OCI-LY1 (cell line): ENCODE results near the gene HNRNPD.
A peak's percentile ranks its signal among the peaks of the same experiment; 100 is the strongest.

ENCODE experiments used
- H2AFZ ChIP-seq: fragments of 200-600 bp; sonication (generic), shearing (Covaris generic); 2 replicates; pipeline ENCODE4 v1.6.0; 2014; ENCODE audit warnings: antibody characterized with exemption, mild to moderate bottlenecking, low read length
- H3F3A ChIP-seq: fragments of 200-600 bp; sonication (generic), shearing (Covaris generic); 2 replicates; pipeline ENCODE4 v1.6.0; 2014; ENCODE audit warnings: mild to moderate bottlenecking, antibody characterized with exemption, low read length, moderate library complexity; ENCODE audit not compliant: insufficient read depth
- H3K27ac ChIP-seq: fragments of 200-600 bp; sonication (generic); 2 replicates; pipeline ENCODE4 v1.5.1; 2014; ENCODE audit warnings: low read length, mixed run types, mild to moderate bottlenecking, low read depth; ENCODE audit not compliant: poor library complexity, severe bottlenecking
- H3K27me3 ChIP-seq: fragments of 200-600 bp; sonication (generic); 2 replicates; pipeline ENCODE4 v1.6.0; 2014; ENCODE audit warnings: antibody characterized with exemption, mild to moderate bottlenecking, low read length, moderate library complexity; ENCODE audit not compliant: insufficient read depth
- H3K36me3 ChIP-seq: fragments of 200-600 bp; sonication (generic); 2 replicates; pipeline ENCODE4 v1.6.1; 2014; ENCODE audit warnings: mild to moderate bottlenecking, antibody characterized with exemption, low read length, moderate library complexity, mixed read lengths; ENCODE audit not compliant: insufficient read depth
- H3K4me1 ChIP-seq: fragments of 200-600 bp; sonication (generic); 2 replicates; pipeline ENCODE4 v1.5.1; 2014; ENCODE audit warnings: mild to moderate bottlenecking, low read length, moderate library complexity; ENCODE audit not compliant: insufficient read depth, severe bottlenecking
- H3K4me2 ChIP-seq: fragments of 200-600 bp; sonication (generic), shearing (Covaris generic); 2 replicates; pipeline ENCODE4 v1.6.1; 2014; ENCODE audit warnings: low read length
- H3K4me3 ChIP-seq: fragments of 200-600 bp; sonication (generic); 2 replicates; pipeline ENCODE4 v1.5.1; 2014; ENCODE audit warnings: low read length, low read depth, mild to moderate bottlenecking, mixed read lengths; ENCODE audit not compliant: poor library complexity, severe bottlenecking
- H3K79me2 ChIP-seq: fragments of 200-600 bp; shearing (Covaris generic); 2 replicates; pipeline ENCODE4 v1.6.1; 2016; ENCODE audit warnings: mixed run types, low read length, mixed read lengths; ENCODE audit not compliant: insufficient read depth
- H3K9ac ChIP-seq: fragments of 200-600 bp; sonication (generic), shearing (Covaris generic); 2 replicates; pipeline ENCODE4 v1.6.1; 2014; ENCODE audit warnings: mild to moderate bottlenecking, low read length, mixed read lengths
- H3K9me2 ChIP-seq: fragments of 200-600 bp; sonication (generic), shearing (Covaris generic); 2 replicates; pipeline ENCODE4 v1.6.1; 2014; ENCODE audit warnings: low read depth, mild to moderate bottlenecking, low read length, mixed read lengths
- H3K9me3 ChIP-seq: fragments of 200-600 bp; shearing (Covaris generic); 2 replicates; pipeline ENCODE4 v1.6.1; 2014; ENCODE audit warnings: low read length, mixed read lengths
- H4K20me1 ChIP-seq: fragments of 200-600 bp; sonication (generic), shearing (Covaris generic); 2 replicates; pipeline ENCODE4 v1.6.0; 2016; ENCODE audit warnings: mild to moderate bottlenecking, low read length; ENCODE audit not compliant: insufficient read depth
- EZH2 ChIP-seq: fragments of 200-600 bp; sonication (generic), shearing (Covaris generic); IDR thresholded peaks from 2 replicates; pipeline ENCODE4 v1.8.0; 2017; ENCODE audit warnings: borderline replicate concordance, mixed run types, mild to moderate bottlenecking, antibody characterized with exemption, low read length, moderate library complexity, mixed read lengths
- TF ChIP-seq, protein P1 (sequence below): fragments of 200-600 bp; sonication (generic), shearing (Covaris generic); IDR thresholded peaks from 2 replicates; pipeline ENCODE4 v1.5.1; 2017; ENCODE audit warnings: mild to moderate bottlenecking, antibody characterized with exemption, low read length, moderate library complexity, mixed read lengths

Gene HNRNPD

GRCh38 chr4:82373816-82374625, at the start of gene HNRNPD:
TSS of gene HNRNPD (minus strand) at chr4:82373991. CDS start at chr4:82373678, 313 bp downstream.
- Histone ChIP-seq H3K4me2 (peak within 1 kb of the TSS; percentile 93), H3K4me3 (peak within 1 kb of the TSS; percentile 99), H3K79me2 (peaks cover 52% of the 10 kb centered on the region), H3K27ac (peak within 1 kb of the TSS; percentile 84), H3K9me3 (no peaks in the 10 kb centered on the region), H3F3A (no peaks in the 10 kb centered on the region), H2AFZ (no peak within 1 kb of the TSS), H3K4me1 (peaks cover 40% of the 10 kb centered on the region), H3K9ac (peak within 1 kb of the TSS; percentile 99), H3K36me3 (peaks cover 53% of the 10 kb centered on the region), H3K9me2 (no peaks in the 10 kb centered on the region), H4K20me1 (peaks cover 11% of the 10 kb centered on the region; the same call in 1 of the 2 replicates), H3K27me3 (no peaks in the 10 kb centered on the region)
- TF ChIP-seq EZH2, result no peak
- TF ChIP-seq, protein P1, sequence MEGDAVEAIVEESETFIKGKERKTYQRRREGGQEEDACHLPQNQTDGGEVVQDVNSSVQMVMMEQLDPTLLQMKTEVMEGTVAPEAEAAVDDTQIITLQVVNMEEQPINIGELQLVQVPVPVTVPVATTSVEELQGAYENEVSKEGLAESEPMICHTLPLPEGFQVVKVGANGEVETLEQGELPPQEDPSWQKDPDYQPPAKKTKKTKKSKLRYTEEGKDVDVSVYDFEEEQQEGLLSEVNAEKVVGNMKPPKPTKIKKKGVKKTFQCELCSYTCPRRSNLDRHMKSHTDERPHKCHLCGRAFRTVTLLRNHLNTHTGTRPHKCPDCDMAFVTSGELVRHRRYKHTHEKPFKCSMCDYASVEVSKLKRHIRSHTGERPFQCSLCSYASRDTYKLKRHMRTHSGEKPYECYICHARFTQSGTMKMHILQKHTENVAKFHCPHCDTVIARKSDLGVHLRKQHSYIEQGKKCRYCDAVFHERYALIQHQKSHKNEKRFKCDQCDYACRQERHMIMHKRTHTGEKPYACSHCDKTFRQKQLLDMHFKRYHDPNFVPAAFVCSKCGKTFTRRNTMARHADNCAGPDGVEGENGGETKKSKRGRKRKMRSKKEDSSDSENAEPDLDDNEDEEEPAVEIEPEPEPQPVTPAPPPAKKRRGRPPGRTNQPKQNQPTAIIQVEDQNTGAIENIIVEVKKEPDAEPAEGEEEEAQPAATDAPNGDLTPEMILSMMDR, result no peak

DNA sequence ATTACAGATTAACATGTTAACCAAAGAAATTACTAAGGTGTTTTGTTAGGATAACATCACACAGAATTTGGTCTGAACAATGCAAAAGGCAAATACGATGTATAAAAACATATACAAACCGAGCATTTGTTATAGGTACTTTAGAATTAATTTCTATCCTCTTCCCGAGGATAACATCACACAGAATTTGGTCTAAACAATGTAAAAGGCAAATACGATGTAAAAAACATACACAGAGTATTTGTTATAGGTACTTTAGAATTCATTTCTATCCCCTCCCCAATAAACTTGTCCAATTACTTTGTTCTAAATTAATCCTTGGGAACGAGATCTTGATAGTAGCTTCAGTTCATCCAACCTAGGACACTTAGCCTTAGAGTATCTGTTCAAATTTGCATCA, 48.8 kb upstream of the HNRNPD start:
- Histone ChIP-seq H3K36me3 (peaks cover 54% of the 10 kb centered on the region), H3K27ac (no peak overlapping the region), H2AFZ (no peak overlapping the region), H3K9me3 (no peaks in the 10 kb centered on the region), H3K79me2 (peaks cover 11% of the 10 kb centered on the region), H3K4me3 (no peak overlapping the region), H3K9ac (no peak overlapping the region), H3F3A (peaks cover 19% of the 10 kb centered on the region), H3K27me3 (no peaks in the 10 kb centered on the region), H4K20me1 (peaks cover 11% of the 10 kb centered on the region), H3K9me2 (no peaks in the 10 kb centered on the region), H3K4me2 (no peak overlapping the region), H3K4me1 (peaks cover 10% of the 10 kb centered on the region)
- TF ChIP-seq EZH2, result no peak
- TF ChIP-seq, protein P1, result no peak

- H3K9me2 ChIP-seq, result no peaks in the 10 kb centered on the region
- TF ChIP-seq, protein P1, result no peak
- TF ChIP-seq EZH2, result no peak
- peaks cover 5% of the 10 kb centered on the region for H3K79me2 ChIP-seq
- H3K4me2 ChIP-seq, result no peak overlapping the region
- no peak overlapping the region for H3K27ac ChIP-seq
- H3F3A ChIP-seq, result peaks cover 19% of the 10 kb centered on the region
- H3K36me3 ChIP-seq, result peaks cover 48% of the 10 kb centered on the region
- no peaks in the 10 kb centered on the region for H3K27me3 ChIP-seq
- no peak overlapping the region for H3K9ac ChIP-seq
- no peak overlapping the region for H3K4me3 ChIP-seq
- no peak overlapping the region for H2AFZ ChIP-seq
- H3K4me1 ChIP-seq, result peaks cover 4% of the 10 kb centered on the region
- H3K9me3 ChIP-seq, result no peaks in the 10 kb centered on the region
- H4K20me1 ChIP-seq, result peaks cover 6% of the 10 kb centered on the region; the same call in 1 of the 2 replicates
Measured at GRCh38 chr4:82421796-82422560, 48.2 kb upstream of the HNRNPD start.
